NCI-H82 treated with DMSO at 0.1 percent for 48 hours (cell line): Measurements from ENCODE around the gene HEPACAM.

Experiments used
- DNase-seq: peaks from one replicate; lab custom pipeline; 2025; ENCODE audit not compliant: unreplicated experiment; lab: John Stamatoyannopoulos, UW

The HEPACAM gene

DNA sequence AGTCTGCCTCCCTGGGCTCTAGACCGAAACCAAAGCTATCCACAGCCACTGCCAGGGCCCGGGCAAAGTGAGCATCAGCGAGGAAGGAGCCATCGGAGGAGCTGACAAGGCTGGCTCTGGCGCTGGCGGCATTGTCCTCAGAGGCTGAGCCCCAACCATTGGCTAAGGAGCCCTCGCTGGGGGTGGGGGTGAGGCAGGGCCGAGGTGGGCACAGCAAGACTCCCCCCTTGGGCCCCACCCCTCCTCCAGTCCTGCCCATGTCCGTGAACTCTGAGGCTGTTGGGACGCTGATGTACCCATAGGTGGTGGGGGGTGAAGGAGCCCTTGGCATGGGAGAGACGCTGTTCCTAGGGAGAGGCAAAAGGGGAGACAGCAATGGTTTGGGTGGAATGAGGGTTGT lies 49.4 kb downstream of the HEPACAM start:
- no peak for DNase-seq

DNA sequence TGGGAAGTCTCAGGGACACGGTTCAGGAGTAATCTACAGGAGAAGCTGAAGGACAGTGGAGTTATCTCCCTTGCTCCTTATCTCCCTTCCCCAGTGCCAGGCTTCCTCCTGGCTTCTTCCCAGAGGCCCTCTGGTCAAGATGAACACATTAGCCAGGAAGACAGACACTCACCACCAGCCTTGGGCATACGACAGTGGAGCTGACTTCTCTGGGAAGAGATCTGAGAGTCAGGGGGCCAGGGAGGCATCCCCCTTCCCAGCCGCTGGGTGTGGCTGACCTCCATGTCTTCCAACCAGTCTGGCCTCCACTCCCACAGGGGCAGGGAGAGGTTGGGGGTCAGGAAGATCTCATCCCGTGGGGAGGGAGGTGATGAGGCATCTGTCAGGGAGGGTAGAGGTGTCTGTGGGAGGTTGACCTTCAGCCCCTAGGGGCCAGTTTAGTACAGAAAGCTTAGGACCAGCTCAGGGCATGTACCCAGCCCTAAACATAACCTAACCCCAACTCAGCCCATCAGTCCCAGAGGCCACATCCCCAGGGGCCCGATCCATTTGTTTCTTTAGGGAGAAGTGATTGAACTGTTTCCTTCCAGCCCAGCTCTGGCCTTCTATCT lies 50.9 kb downstream of the HEPACAM start:
- no peak for DNase-seq

DNA sequence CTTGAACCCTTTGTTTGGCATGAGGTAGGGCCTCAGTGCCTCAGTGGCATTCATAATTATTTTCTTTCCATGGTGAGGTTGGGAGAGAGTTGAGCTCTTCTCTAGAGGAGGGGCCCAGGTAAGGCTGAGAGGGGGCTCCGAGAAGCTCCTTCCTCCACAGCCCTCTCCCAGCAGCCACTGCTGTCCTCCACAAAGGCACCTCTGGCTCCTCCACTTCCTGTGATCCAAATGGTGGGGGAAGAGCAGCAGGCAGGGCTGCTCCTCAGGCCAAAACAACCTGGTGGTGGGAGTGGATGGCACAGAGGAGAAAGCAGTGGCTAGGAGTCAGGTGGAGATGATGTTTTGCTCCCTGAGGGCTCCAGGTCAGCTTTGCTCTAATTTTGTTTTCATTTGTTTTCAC lies 51.5 kb downstream of the HEPACAM start:
- DNase-seq, result no peak

DNA sequence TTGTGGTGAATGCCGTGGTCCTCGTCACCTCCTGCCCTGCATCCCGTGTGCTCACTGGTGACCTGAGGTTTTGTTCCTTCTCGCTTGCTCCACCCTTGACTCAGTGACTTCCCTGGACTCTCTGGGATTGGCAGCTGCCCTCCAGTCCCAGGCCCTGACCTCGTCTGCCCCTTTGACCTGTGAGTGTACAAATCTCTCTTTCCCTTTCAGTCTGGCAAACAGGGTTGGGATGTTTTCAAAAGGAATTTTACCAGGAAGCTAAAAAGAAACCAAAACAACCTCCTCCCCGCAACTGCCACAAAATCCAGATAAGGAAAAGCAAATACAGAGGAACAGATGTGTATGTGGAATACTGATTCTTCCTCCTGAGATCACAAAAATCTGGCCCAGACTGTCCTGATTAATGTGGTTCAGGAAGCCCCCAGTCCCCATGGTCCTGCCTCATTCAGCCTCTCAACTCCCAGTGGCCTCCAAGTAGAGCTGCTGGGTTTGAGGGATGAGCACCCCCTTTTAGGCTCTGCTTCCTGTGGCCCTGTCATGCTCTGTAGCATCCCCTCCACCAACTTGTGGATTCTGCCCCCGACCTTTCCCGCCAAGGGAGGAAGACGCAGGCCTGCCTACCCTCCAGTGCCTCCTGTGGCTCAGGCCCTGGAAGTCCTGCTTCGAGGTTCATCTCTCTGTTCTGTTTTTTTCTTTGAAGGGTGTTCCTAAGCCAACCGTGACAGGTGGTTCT lies 53.3 kb downstream of the HEPACAM start:
- DNase-seq, result no peak

DNA sequence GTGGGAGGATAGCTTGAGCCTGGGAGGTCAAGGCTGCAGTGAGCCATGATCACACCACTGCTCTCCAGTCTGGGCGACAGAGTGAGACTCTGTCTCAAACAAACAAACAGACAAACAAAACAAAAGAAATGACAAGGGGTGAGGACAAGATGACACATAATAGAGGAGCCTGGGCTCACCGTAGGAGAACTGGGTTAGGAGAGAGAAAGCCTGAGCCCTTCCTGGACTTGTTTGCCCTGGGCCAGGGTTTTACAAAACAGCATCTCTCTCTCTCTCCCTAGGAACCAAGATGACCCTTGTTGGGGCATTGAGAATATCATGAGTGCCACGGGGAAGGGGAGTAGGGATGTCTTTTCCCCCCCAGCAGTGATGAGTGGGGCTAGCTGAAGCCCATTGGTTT lies 54.9 kb downstream of the HEPACAM start:
- DNase-seq, result no peak

DNA sequence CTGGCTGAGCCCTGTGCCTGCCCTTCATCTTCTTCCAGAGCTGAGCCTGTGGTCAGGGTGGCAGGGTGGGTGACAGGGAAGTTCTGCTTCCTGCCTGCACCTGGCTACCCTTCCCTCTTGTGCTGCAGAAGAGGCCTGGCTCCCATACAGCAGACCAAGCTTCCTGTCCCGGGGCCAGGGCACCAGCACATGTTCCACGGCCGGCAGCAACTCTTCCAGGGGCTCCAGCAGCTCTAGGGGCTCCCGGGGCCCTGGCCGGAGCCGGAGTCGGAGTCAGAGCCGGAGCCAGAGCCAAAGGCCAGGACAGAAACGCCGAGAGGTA lies 55.6 kb downstream of the HEPACAM start:
- no peak for DNase-seq

DNA sequence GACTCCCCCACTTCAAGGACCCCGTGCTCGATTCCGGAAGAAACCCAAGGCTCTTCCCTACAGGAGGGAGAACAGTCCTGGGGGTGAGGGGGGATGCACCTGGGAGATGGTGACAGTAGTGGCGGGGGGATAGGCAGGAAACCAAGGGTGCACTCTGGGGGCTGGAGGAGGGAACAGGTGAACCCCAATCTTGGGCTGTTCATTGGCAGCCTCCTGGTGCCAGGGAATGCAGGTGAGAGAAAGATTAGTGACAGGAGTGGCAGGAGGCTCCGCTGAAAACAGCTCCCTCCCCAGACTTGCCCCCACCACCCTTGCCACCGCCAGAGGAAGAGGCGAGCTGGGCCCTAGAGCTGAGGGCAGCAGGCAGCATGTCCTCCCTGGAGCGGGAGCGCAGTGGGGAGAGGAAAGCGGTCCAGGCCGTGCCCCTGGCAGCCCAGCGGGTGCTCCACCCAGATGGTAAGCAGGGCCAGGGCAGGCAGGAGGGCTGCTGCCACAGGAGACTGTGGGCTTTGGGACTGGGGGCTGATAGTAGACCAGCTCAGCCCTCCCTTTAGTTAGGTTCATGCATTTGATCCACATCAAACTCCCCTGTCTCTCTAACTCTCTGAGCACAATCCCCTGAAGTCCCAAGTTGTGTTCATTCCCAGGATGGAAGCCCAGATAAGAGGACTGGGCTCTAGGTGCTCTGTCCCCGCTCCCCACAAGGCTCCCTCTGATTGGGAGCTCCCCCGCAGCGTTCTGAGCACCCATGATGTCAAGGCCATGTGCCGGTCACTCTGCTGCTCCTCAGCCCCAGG lies 56.2 kb downstream of the HEPACAM start:
- no peak for DNase-seq

DNA sequence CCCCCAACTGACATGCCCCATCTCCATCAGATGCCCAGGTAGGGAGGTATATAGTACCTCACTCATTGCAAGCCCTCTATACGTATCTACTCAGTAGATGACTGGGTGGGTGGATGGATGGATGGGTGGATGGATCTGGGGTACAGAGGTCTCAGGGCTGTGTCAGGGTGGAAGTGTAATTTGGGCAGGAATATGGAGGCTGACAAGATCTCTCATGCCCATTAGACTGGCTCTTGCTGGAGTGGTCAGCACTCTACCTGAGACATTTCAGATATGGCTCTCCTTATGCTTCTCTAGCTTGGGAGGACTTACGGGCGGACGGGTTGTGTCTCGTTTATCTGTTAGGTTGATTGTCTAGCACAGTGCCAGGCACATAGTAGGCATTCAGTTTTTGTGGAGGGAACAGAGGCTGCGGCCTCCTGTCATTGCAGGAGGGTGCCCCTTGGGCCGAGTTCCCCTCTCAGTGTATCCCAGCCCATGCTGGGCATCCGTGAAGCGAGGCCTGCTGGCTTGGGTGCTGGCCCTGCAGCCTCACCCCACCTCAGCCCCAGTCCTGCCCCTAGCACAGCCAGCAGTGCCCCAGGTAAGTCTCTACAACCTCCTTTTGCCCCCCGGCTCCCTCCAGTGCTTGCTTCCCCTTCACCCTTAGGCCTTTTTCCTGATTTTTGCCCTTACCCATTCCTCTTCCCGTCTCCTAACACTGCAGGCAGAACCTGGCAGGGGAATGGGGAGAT lies 56.9 kb downstream of the HEPACAM start:
- DNase-seq, result no peak

DNA sequence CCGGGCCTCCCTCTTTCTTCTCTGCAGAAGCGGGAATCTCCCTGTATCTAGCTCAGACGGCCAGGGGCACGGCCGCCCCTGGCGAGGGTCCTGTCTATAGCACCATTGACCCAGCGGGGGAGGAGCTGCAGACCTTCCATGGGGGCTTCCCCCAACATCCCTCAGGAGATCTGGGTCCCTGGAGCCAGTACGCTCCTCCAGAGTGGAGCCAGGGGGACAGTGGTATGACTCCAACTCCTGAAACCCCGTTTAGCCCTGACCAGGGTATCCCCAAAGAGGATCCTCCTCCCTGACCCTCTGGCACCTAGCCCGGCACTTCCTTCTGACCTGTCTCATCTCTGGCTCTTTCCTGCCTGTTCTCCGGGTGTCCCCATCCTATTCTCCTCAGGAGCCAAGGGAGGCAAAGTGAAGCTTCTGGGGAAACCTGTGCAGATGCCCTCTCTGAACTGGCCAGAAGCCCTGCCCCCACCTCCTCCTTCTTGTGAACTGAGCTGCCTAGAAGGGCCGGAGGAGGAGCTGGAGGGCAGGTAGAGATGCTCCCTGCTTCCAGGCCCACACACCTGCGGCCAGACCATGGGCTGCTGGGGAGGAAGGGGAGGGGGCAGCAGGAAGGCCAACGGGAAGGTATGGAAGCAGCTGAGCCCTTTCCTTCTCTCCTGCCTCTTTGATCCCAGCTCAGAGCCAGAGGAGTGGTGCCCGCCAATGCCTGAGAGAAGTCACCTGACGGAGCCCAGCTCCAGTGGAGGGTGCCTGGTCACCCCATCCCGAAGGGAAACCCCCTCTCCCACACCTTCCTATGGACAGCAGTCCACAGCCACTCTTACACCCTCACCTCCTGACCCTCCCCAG lies 57.7 kb downstream of the HEPACAM start:
- no peak for DNase-seq

DNA sequence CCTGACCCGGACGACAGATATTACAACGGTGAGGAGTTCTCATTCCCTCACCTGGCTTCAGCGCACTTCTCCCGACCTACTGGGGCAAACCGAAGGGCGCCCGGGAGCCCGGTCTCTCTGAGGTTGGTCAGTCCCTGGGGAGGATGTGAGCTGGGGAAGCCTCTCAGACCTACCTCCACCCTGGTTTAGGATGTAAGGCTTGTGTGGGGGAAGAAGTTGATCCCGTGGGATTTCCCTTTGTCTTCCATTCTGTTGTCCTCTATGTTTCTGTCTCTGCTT lies 58.3 kb downstream of the HEPACAM start:
- no peak for DNase-seq

DNA sequence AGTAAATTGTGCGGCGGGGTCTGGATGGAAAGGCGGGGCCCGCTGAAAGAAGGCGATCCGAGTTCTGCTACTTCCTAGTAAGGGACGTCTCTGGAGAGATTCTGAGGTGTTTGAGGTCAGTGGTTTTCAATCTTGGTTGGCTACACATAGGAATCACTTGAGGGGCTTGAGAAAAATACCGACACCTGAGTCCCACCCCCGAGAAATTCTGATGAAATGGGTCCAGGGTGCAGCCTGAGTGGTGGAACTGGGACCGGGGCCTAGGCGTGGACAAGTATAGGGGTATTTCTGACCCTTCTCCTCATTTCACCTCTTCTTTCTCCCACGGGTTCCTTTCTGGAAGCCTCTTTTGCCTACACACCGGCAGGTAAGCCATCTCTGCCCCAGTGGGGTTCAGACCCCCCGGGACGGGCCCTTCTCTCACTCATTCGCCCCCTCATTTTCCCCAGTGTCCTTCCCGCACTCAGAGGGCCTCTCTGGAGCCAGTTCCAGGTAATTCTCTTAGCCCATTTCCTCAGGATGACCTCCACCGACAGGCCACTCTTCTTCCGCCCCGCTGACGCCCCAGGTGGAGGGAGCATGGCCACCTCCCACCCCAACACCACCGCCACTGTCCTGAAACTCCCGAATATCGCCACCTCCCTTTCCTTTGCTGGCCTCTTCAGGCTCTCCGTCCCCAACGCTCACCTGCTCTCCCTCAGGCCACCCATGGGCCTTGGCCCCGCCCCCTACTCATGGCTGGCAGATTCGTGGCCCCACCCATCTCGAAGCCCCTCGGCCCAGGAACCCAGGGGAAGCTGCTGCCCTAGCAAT lies 58.8 kb downstream of the HEPACAM start:
- DNase-seq, result no peak

DNA sequence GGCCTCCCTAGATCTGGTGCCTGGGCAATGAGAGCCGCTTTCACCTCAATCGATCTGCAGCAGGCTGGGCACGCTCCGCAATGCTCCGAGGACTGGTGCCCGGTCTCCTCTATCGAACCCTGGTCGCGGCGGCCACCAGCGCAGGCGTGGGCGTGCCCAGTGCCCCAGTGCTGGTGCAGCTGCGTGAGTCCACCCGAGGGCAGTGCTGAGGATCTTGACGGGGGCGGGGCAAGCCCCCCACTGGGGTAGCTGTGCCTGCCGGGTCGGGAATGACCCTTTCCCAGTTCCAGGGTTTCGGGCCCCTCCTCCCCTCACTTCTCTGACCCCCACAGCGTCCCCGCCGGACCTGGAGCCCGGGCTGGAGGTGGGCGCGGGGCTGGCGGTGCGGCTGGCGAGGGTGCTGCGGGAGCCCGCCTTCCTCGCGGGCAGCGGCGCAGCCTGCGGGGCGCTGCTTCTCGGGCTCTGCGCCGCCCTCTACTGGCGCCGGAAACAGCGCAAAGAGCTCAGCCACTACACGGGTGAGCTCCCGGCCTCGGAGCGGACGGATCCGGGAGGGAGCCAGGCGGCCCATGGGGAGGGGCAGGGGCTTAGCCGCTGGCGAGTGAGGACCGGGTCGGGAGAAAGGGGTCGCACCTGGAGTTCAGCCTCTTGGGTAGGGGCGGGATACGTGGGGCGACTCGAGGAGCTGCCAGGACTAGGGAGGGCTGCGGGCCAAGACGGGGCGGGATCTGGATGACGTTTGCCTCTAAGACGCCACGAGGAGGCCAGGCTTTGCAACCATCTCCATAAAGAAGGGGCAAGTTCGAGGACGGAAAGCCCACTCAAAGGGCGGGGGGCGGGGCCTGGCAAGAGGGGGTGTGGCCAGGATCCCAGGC lies 59.7 kb downstream of the HEPACAM start:
- DNase-seq, result peak; percentile 72

DNA sequence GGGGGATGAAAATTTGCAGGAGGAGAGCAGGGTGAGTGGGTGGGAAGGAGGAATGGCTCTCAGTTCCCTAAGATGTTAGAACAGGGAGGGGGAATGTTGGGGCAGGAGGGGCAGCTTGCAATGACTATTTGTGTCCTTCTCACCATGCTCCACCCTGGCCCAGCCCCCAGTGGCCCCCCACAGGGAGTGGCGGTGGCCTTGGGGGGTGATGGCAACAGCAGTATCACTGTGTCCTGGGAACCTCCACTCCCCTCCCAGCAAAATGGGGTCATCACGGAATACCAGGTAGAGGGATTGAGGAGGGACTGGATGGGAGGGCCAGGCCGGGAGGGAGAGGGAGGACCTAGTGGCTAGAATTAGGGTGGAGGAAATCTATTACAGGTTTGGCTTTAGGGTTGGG lies 60.4 kb downstream of the HEPACAM start:
- no peak for DNase-seq

DNA sequence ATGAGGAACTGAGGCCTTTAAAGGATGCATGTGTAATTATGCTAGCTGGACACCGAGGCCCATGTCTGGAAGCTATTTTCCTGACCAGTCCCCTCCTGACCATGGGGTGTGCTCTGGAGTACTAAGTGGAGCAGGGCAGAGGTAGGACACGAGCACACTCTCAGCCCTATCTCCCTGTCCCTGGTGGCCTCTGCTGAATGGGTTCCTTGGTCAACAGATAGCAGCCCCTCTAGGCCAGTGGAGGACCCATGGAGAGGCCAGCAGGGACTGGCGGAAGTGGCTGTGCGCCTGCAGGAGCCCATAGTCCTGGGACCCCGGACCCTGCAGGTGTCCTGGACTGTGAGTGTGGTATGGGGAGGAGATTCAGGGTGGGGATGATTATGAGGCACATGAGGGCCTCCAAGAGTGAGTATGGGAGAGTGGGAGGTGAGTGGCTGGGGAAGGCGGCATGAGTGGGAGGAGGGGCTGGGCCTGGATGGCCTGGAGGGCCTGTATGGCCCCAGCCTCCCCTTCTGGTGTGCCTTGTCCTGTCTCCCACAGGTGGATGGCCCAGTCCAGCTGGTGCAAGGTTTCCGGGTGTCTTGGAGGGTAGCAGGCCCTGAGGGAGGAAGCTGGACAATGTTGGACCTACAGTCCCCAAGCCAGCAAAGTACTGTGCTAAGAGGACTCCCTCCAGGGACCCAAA lies 61.1 kb downstream of the HEPACAM start:
- no peak for DNase-seq

DNA sequence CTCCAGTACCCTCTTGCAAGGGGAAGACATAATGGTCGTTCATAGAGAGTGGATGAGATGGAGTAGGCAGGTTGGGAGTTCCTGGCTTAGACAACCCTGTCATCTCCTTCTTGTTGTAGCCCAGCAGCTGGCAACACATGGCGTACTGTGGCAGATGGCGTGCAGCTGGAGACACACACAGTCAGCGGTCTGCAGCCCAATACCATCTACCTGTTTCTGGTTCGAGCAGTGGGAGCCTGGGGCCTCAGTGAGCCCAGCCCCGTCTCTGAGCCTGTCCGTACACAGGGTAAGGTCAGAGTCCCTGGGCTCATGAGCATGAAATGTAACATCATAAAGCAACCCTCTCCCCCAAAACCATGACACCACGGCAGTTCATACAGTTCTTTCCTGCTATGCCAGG lies 61.9 kb downstream of the HEPACAM start:
- no peak for DNase-seq

DNA sequence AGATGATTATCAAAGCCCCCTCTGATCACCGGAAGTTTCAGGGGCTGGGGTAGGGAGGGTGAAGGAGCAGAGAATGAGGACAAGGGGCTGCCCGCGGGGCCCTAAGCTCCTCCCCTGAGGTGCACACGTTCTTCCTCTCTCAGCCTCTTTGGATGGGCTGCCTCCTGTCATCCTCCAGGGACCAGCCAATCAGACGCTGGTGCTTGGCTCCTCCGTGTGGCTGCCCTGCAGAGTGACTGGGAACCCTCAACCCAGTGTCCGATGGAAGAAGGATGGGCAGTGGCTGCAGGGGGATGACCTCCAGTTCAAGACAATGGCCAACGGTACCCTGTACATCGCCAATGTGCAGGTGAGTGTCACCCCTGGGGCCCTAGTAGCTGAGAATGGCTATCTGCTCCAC lies 63.1 kb downstream of the HEPACAM start:
- no peak for DNase-seq

DNA sequence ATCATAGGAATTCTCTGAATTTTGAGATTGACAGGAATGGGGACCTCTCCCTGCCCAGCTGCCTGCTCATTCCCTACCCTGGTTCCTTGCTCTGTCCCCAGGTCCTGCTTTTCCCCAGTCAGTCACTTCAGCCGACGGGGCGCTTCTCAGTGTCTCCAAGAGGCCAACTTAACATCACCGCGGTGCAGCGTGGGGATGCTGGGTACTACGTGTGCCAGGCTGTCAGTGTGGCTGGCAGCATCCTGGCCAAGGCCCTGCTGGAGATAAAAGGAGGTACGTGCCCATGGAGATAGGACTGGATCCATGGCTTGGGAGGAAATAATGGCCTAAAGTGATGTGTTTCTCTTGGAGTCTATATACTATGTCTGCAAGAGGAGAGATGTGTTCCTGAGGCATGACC lies 63.6 kb downstream of the HEPACAM start:
- no peak for DNase-seq

DNA sequence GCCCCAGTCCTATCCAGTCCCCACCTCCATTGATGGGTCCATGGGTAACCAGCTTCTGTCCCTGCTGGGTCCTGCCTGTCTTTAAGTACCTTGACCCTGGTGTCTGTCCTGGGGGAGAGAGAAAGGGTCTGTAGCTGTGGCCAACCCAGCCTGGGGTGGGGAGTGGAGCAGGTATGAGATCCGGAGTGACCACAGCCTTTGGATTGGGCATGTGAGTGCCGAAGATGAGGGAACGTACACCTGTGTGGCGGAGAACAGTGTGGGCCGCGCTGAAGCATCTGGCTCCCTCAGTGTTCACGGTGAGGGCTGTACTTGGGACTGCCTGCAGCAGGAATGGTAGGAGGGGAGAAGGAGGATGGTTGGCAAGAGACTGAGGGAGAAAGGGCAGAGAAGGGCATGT lies 65.4 kb downstream of the HEPACAM start:
- DNase-seq, result no peak
